GM23338 (cell line): Measurements from ENCODE around the gene PTPRN2. TPM values are rescaled to one million over a fixed set of nuclear protein-coding genes. Genes with fewer than 3 reads are reported as not detected.

ENCODE experiments used
- ATAC-seq: fragments of 200-7000 bp; cut with Tn5 transposase; 3 replicates; pipeline ENCODE4 v1.9.1; 2020
- DNase-seq: peaks from one replicate; pipeline ENCODE4 v3.0.0-alpha.2; 2015; ENCODE audit warnings: low spot score
- H2AFZ ChIP-seq: fragments of 200-600 bp; sonication (generic); 2 replicates; pipeline ENCODE4 v1.8.0; 2016; ENCODE audit warnings: antibody characterized with exemption, mild to moderate bottlenecking, moderate library complexity
- H3F3A ChIP-seq: fragments of 200-600 bp; sonication (generic); replicated peaks from 2 replicates; pipeline ENCODE4 v1.8.0; 2017; ENCODE audit warnings: antibody characterized with exemption, mixed run types, low read depth
- H3K27ac ChIP-seq: fragments of 200-600 bp; sonication (generic); 2 replicates; pipeline ENCODE4 v1.6.1; 2016; ENCODE audit warnings: low read depth
- H3K27me3 ChIP-seq: fragments of 200-600 bp; sonication (generic); 2 replicates; pipeline ENCODE4 v1.8.0; 2016; ENCODE audit warnings: mild to moderate bottlenecking, mixed run types, moderate library complexity; ENCODE audit not compliant: insufficient read depth
- H3K36me3 ChIP-seq: fragments of 200-600 bp; sonication (generic); 2 replicates; pipeline ENCODE4 v1.8.0; 2016; ENCODE audit warnings: mild to moderate bottlenecking; ENCODE audit not compliant: insufficient read depth
- H3K4me1 ChIP-seq: fragments of 200-600 bp; sonication (generic); 2 replicates; pipeline ENCODE4 v1.8.0; 2016; ENCODE audit warnings: mild to moderate bottlenecking, moderate library complexity; ENCODE audit not compliant: insufficient read depth
- H3K4me2 ChIP-seq: fragments of 200-600 bp; sonication (generic); 2 replicates; pipeline ENCODE4 v1.7.1; 2017; ENCODE audit warnings: mixed run types
- H3K4me3 ChIP-seq: fragments of 200-600 bp; sonication (generic); 2 replicates; pipeline ENCODE4 v1.6.1; 2016; ENCODE audit warnings: mixed run types
- H3K79me2 ChIP-seq: fragments of 200-600 bp; sonication (generic); replicated peaks from 2 replicates; pipeline ENCODE4 v1.8.0; 2017; ENCODE audit warnings: mild to moderate bottlenecking; ENCODE audit not compliant: insufficient read depth
- H3K9me2 ChIP-seq: fragments of 200-600 bp; sonication (generic); 2 replicates; pipeline ENCODE4 v1.8.0; 2017; ENCODE audit not compliant: insufficient read depth
- H4K20me1 ChIP-seq: fragments of 200-600 bp; sonication (generic); replicated peaks from 2 replicates; pipeline ENCODE4 v1.8.0; 2017; ENCODE audit warnings: mild to moderate bottlenecking; ENCODE audit not compliant: insufficient read depth
- H3K27ac Mint-ChIP-seq: 2 replicates; pipeline ENCODE4 v1.8.0; 2020; ENCODE audit warnings: inconsistent platforms, mild to moderate bottlenecking, moderate library complexity, mixed read lengths
- H3K27me3 Mint-ChIP-seq: 3 replicates; pipeline ENCODE4 v1.8.0; 2022; ENCODE audit warnings: low read depth, mild to moderate bottlenecking, moderate library complexity, mixed read lengths, inconsistent platforms; ENCODE audit not compliant: insufficient read depth, poor library complexity
- H3K36me3 Mint-ChIP-seq: 3 replicates; pipeline ENCODE4 v1.8.0; 2021; ENCODE audit warnings: low read depth, mild to moderate bottlenecking, inconsistent platforms, moderate library complexity, mixed read lengths
- H3K4me1 Mint-ChIP-seq: 3 replicates; pipeline ENCODE4 v1.8.0; 2020; ENCODE audit warnings: mild to moderate bottlenecking, inconsistent platforms, mixed read lengths
- H3K4me3 Mint-ChIP-seq: 3 replicates; pipeline ENCODE4 v1.8.0; 2021; ENCODE audit warnings: moderate library complexity, mild to moderate bottlenecking, inconsistent platforms, mixed read lengths
- H3K9me3 Mint-ChIP-seq: 3 replicates; pipeline ENCODE4 v1.8.0; 2020; ENCODE audit warnings: moderate library complexity, mild to moderate bottlenecking, inconsistent platforms, mixed read lengths
- CREB1 ChIP-seq: fragments of 250-450 bp; sonication (Bioruptor Pico); IDR thresholded peaks from 2 replicates; pipeline ENCODE4 v1.5.0; 2020; ENCODE audit warnings: low read depth, mild to moderate bottlenecking, moderate library complexity
- EZH2 ChIP-seq: fragments of 200-600 bp; sonication (generic); IDR thresholded peaks from one replicate; pipeline ENCODE4 v1.8.0; 2017; ENCODE audit warnings: antibody characterized with exemption, mild to moderate bottlenecking, low read depth; ENCODE audit not compliant: unreplicated experiment
- EZH2phosphoT487 ChIP-seq: fragments of 200-600 bp; sonication (generic); IDR thresholded peaks from one replicate; pipeline ENCODE4 v1.8.1; 2018; ENCODE audit warnings: antibody characterized with exemption; ENCODE audit not compliant: unreplicated experiment
- JUNB ChIP-seq: IDR thresholded peaks from one replicate; pipeline ENCODE4 v1.6.1; 2016; ENCODE audit warnings: antibody characterized with exemption; ENCODE audit not compliant: unreplicated experiment
- POLR2AphosphoS5 ChIP-seq: IDR thresholded peaks from 2 replicates; pipeline ENCODE4 v1.6.1; 2016; ENCODE audit warnings: antibody characterized with exemption, low read depth
- STAT1 ChIP-seq: IDR thresholded peaks from one replicate; pipeline ENCODE4 v1.6.1; 2016; ENCODE audit warnings: antibody characterized with exemption; ENCODE audit not compliant: unreplicated experiment
- ZNF114 ChIP-seq: fragments of 250-450 bp; sonication (Bioruptor Pico); IDR thresholded peaks from 2 replicates; pipeline ENCODE4 v1.5.0; 2020; ENCODE audit warnings: mild to moderate bottlenecking, moderate library complexity
- ZNF331 ChIP-seq: fragments of 250-450 bp; sonication (Bioruptor Pico); IDR thresholded peaks from 2 replicates; pipeline ENCODE4 v1.5.0; 2020; ENCODE audit warnings: low read depth, mild to moderate bottlenecking, moderate library complexity
- polyA plus RNA-seq: library from polyadenylated mRNA; unstranded; fragments of >200 nt; fragmentation: Nextera tagmentation; extraction: Ambion mirVana; gene quantifications from 2 replicates; pipeline ENCODE4 v1.2.1, GENCODE V29; 2016
- total RNA-seq: library from RNA; depleted of rRNA; stranded (reverse); fragments of >200 nt; shearing (Covaris generic); gene quantifications from 2 replicates; pipeline ENCODE4 v1.2.3, GENCODE V29; 2014
- TF ChIP-seq, protein P1 (sequence below), 2 experiments: fragments of 200-600 bp in 1 of 2; sonication (generic) in 1 of 2; conservative IDR thresholded peaks; 2 replicates each; pipeline versions ENCODE4 v1.5.1 to v1.6.1; 2016 to 2017; ENCODE audit warnings: antibody characterized with exemption in 2 of 2, low read depth in 2 of 2, mild to moderate bottlenecking in 2 of 2, moderate library complexity in 1 of 2
- TF ChIP-seq, protein P2 (sequence below): IDR thresholded peaks from 2 replicates; pipeline ENCODE4 v1.6.1; 2016; ENCODE audit warnings: antibody characterized with exemption

The PTPRN2 gene
- total and polyA plus RNA-seq, 2 experiments from 2014 or later = 0.87 to 4.0 TPM

DNA sequence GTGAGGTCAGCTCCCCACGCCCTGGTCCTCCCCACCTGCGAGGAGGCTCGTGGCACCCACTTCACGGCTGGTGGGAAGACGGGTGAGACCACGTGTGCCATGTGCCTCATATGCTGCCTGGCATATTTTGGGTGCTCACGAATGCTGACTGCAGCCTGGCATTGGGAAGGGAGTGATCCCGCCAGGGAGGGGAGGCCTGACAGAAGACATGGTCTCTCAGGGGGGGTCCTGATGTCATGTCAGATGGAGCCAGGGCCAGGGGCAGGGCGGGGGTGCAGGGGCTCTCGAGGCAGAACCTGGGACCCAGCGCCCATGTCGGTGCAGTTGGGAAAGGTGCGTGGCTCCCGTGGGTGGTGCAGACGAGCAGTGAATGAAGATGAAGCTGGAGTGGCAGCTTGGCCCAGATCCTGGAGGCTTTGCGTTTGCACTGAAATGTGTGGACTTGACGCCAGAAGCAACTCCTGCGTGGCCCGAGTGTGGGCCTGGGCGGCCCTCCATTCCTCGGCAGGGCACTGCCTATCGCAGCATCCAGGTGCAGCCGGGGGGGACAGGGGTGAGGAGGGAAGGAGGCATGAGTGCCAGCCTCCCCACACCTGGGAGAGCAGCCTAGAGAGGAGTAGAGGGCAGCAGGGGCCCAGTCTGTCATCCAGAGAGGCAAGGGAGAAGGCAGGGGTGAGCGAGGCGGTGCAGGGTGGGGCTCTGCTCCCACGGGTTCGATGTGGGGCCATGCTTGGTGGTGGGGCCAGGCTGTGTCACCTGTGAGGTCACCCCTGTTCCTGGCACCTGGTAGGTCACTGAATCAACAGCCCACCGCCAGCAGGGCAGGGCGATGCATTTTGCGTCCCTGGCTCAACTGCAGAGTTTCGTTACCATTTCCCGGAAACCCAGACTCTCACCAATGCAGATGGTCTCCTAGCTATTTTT, 865.2 kb downstream of the PTPRN2 start:
- Mint-ChIP-seq H3K27ac (no peak overlapping the region), H3K4me3 (no peak overlapping the region), H3K9me3 (peaks cover 94% of the 10 kb centered on the region), H3K27me3 (peaks cover 10% of the 10 kb centered on the region), H3K4me1 (no peaks in the 10 kb centered on the region), H3K36me3 (peaks cover 67% of the 10 kb centered on the region)
- Histone ChIP-seq H4K20me1 (no peaks in the 10 kb centered on the region), H3K36me3 (no peaks in the 10 kb centered on the region), H3K27me3 (no peaks in the 10 kb centered on the region), H3F3A (no peaks in the 10 kb centered on the region), H3K4me1 (no peaks in the 10 kb centered on the region), H2AFZ (no peak overlapping the region), H3K4me3 (no peak overlapping the region), H3K79me2 (no peaks in the 10 kb centered on the region), H3K4me2 (no peak overlapping the region), H3K9me2 (no peaks in the 10 kb centered on the region), H3K27ac (no peak overlapping the region)
- DNase-seq (no peak), ATAC-seq (no peak)
- TF ChIP-seq, protein P1, sequence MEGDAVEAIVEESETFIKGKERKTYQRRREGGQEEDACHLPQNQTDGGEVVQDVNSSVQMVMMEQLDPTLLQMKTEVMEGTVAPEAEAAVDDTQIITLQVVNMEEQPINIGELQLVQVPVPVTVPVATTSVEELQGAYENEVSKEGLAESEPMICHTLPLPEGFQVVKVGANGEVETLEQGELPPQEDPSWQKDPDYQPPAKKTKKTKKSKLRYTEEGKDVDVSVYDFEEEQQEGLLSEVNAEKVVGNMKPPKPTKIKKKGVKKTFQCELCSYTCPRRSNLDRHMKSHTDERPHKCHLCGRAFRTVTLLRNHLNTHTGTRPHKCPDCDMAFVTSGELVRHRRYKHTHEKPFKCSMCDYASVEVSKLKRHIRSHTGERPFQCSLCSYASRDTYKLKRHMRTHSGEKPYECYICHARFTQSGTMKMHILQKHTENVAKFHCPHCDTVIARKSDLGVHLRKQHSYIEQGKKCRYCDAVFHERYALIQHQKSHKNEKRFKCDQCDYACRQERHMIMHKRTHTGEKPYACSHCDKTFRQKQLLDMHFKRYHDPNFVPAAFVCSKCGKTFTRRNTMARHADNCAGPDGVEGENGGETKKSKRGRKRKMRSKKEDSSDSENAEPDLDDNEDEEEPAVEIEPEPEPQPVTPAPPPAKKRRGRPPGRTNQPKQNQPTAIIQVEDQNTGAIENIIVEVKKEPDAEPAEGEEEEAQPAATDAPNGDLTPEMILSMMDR (conservative IDR thresholded peaks at IDR 0.05; ENCODE audit: low read depth in 2 of 2) = no peak
- no peak for TF ChIP-seq EZH2phosphoT487

DNA sequence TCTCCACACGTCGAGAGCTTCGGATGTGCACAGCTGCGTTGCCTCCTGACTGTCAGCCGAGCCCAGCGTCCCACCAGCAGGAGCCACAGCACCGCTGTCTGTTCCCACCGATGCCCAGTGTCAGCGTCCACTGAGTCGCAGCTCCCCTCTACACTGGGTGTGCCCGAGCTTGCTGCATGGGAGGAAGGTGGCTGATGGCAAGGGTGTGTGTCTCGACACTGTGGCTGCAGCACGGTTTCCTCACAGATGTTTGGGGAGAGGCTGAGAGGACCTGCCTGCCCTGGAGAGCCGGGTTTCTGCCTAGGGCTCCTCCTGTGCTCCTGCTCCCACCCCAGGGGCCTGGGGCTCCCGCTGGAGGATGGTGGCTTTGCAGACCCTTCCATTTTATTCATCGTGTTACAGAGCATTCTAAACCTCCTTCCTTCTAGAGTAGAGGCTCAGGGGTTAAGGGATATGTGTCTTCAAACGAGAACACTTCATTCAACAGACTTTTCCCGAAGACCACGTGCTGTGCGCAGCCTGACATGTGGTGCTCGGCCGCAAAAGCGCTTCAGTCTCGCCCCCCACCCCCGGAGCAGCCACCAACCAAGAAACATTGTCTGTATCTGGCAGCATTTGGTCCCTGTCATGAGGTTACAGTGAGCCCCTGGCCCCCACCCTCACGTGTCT, 866.0 kb downstream of the PTPRN2 start:
- no peak overlapping the region for H3K4me3 ChIP-seq
- H4K20me1 ChIP-seq = no peaks in the 10 kb centered on the region
- H2AFZ ChIP-seq = no peak overlapping the region
- no peaks in the 10 kb centered on the region for H3K9me2 ChIP-seq
- TF ChIP-seq STAT1 = no peak
- TF ChIP-seq CREB1 (CRISPR knock-in tag) = no peak
- TF ChIP-seq POLR2AphosphoS5 = no peak
- TF ChIP-seq JUNB = no peak
- TF ChIP-seq ZNF331 (CRISPR knock-in tag) = no peak
- TF ChIP-seq, protein P1 (conservative IDR thresholded peaks at IDR 0.05; ENCODE audit: low read depth in 2 of 2) = no peak
- TF ChIP-seq EZH2 = no peak
- TF ChIP-seq ZNF114 (CRISPR knock-in tag) = no peak
- TF ChIP-seq, protein P2, sequence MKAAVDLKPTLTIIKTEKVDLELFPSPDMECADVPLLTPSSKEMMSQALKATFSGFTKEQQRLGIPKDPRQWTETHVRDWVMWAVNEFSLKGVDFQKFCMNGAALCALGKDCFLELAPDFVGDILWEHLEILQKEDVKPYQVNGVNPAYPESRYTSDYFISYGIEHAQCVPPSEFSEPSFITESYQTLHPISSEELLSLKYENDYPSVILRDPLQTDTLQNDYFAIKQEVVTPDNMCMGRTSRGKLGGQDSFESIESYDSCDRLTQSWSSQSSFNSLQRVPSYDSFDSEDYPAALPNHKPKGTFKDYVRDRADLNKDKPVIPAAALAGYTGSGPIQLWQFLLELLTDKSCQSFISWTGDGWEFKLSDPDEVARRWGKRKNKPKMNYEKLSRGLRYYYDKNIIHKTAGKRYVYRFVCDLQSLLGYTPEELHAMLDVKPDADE = no peak
- DNase-seq (no peak), ATAC-seq (no peak)
- peaks cover 92% of the 10 kb centered on the region for H3K9me3 Mint-ChIP-seq
- H3K27ac Mint-ChIP-seq = no peak overlapping the region
- H3K27ac ChIP-seq = no peak overlapping the region
- no peaks in the 10 kb centered on the region for H3K4me1 Mint-ChIP-seq
- peaks cover 65% of the 10 kb centered on the region for H3K36me3 Mint-ChIP-seq
- H3K4me2 ChIP-seq = no peak overlapping the region
- H3K4me1 ChIP-seq = no peaks in the 10 kb centered on the region
- H3K27me3 ChIP-seq = no peaks in the 10 kb centered on the region
- no peak overlapping the region for H3K4me3 Mint-ChIP-seq
- H3K36me3 ChIP-seq = no peaks in the 10 kb centered on the region
- H3K79me2 ChIP-seq = no peaks in the 10 kb centered on the region
- H3K27me3 Mint-ChIP-seq = peaks cover 10% of the 10 kb centered on the region
- no peaks in the 10 kb centered on the region for H3F3A ChIP-seq
